Measurements from ENCODE around the gene RNU6-1.

The RNU6-1 gene

DNA sequence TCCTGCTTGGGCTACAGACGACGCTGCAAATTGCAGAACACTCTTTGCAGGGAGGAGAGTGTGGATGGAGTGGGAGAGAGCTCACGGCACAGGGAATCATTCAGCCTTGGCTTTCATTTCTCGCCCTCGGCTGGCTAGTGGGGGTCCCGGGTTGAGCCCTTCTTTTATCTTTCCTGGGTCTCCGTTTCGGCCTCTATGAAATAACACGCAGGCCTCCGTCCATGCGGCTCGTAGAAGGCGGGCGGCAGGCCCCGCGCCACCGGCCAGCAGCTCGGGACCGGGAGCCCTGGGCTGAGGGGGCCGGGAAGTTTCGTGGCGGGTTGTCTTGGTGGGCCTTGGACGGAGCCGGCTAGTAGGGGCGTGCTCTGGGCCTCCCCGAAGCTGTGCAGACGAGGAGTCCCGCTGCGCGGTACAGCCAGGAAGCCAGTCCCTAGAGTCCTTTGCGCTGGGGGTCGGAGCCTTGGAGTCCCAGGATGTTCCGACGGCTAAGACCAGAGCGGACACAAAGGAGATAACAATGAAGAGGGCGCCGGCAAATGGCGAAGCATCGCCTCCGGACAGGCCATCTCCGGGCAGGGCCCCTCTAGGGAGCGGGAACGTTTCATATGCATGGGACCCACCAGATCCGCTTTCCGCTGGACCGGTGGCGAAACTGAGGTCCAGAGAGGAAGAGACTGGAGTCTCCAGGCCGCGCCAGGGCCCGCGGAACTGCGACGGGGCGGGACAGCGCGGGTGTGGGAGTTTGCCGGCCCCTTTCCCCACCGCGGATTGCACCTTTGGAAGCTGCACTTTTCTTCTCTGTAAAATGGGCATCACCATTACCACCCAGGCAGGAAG is 4.3 kb downstream of the RNU6-1 start:
- peaks cover 34 to 37% of the 10 kb centered on the region in 2 donors for H3K4me1 Mint-ChIP-seq (ENCODE audit: low read depth in 2 of 2)
- H3K27ac Mint-ChIP-seq, result peak overlapping the region in 1 of 2 donors; percentile 35
- ATAC-seq (replicated peaks) (no peak), DNase-seq (peak in 1 of 3 experiments; percentile 21)
- no peaks in the 10 kb centered on the region for H3K9me3 Mint-ChIP-seq
- peak overlapping the region; percentile 87 to 88 for H3K4me3 Mint-ChIP-seq
- peaks cover 51 to 64% of the 10 kb centered on the region in 2 donors for H3K27me3 Mint-ChIP-seq
- H3K36me3 Mint-ChIP-seq (ENCODE audit: insufficient read depth), result peaks cover 20% of the 10 kb centered on the region

DNA sequence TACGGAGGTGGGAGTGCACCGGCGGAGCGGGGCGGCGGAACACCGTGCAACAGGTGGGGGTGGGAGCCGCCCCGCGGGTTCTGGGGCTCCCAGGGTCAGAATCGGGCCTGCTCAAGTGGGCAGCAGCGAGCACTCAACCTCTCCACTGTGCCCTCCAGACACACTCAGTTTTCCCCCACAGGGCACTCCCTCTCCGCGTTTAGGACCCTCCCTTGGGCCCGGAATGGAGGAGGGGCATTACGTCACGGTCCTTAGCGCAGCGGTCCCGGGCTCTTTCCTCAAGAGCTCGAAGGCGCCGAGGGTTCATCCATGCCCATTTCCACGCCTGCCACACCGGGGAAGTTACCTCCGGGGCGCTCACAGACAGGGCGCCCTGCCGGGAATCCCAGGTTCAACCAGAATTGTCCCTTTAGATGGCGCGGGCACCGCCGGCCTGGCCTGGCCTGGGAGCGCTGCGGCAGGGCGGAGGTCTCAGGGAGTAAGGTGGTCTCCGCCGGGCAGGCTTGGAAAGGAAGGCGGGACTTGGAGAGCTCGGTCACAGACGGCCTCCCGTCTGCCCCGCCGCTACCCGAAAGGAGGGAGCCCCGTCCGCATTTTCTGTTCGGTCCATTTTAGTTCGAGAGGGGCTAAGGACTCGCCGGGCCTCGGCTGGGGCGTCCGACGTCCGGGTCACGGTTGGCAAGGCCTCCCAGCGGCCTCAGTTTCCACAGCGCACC is 5.1 kb downstream of the RNU6-1 start:
- DNase-seq (peak in 1 of 3 experiments; percentile 18), ATAC-seq (replicated peaks) (peak; percentile 23)
- Mint-ChIP-seq H3K36me3 (ENCODE audit: insufficient read depth) (peaks cover 18% of the 10 kb centered on the region), H3K27me3 (peaks cover 57 to 71% of the 10 kb centered on the region in 2 donors), H3K9me3 (no peaks in the 10 kb centered on the region), H3K4me3 (peak overlapping the region; percentile 87 to 88), H3K27ac (peak overlapping the region in 1 of 2 donors; percentile 35), H3K4me1 (ENCODE audit: low read depth in 2 of 2) (peaks cover 32 to 34% of the 10 kb centered on the region in 2 donors)

DNA sequence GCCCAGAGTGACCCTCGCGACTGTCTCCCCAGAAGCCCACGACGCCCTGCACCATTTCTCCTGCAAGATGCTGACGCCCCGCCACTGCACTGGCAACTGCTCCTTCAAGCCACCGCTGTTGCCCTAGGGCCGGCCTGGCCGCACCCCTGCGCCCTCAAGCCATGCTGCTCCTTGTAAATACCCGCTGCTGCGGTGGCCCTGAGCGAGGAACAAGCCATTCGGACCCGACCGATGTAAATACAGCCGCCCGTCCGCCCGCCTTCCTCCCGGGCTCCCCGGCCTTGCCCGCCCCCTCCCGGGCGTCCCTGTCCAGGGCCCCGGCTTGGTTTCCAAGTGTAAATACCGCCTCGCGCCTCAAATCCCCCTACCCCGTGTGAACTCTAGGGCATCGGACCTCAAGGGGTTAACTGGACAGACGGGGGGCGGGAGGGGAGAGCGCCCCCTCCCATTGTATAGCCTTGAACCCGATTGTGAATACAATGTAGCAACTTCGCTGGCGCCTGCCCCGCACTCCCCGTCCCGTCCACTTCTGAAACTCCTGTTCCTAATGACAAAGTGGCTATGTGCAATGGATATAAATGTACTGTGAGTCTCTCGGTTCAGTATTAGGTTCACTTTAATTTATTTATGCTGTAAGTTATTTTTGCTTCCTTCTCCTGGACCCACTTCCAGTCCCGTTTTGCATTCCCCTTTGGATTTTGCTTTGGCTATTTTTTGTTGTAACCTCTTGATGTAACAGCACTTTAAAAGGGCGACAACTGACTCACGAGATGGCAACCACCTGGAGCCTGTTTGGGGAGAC is 5.9 kb downstream of the RNU6-1 start:
- Mint-ChIP-seq H3K9me3 (no peaks in the 10 kb centered on the region), H3K36me3 (ENCODE audit: insufficient read depth) (peaks cover 10% of the 10 kb centered on the region), H3K27ac (peak overlapping the region in 1 of 2 donors; percentile 20), H3K27me3 (peaks cover 63 to 80% of the 10 kb centered on the region in 2 donors), H3K4me3 (peak overlapping the region; percentile 87 to 88), H3K4me1 (ENCODE audit: low read depth in 2 of 2) (peaks cover 32 to 34% of the 10 kb centered on the region in 2 donors)
- peak in 1 of 3 experiments; percentile 26 for DNase-seq
- peak; percentile 34 for ATAC-seq (replicated peaks)

DNA sequence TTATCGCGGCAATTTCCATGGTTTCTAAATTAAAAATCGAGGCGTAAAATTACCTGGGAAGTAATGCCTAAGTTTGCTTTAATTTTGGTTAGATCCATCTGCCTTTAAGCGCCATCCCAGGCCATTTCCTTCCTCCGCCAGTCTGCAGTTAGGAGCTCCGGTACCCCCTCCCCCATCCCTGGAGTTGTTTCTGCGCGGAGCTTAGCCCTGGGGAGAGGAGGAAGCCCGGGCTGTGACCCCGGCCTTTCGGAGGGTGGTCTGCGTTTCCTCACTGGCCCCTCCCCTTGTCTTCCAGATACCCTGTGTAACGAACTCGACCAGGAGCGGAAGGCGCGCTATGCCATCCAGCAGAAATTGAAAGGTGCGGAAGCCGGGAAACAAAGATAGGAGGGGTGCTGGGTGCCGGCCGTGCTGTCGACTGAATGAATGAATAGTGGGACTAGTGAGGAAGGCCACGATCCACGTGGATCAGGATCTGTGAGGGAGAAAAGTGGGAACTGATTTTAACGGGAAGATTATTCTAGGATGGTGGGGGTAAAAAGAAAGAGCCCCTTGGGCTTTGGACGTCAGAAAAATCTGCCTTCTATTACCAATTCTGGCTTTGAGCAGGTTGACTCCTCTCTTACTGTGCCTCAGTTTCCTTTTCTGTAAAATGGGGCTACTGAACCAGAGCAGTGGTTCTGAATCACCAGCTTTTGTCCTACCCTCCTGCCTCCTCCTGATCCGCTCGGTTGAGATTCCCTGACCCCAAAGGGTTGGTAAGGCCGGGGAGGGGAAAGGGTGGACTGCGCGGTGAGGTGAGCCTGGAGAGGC is 6.7 kb downstream of the RNU6-1 start:
- Mint-ChIP-seq H3K9me3 (no peaks in the 10 kb centered on the region), H3K36me3 (ENCODE audit: insufficient read depth) (peaks cover 8% of the 10 kb centered on the region), H3K27ac (no peak overlapping the region), H3K4me1 (ENCODE audit: low read depth in 2 of 2) (peaks cover 34% of the 10 kb centered on the region in 2 donors), H3K4me3 (peak overlapping the region; percentile 87 to 88), H3K27me3 (peaks cover 70 to 88% of the 10 kb centered on the region in 2 donors)
- no peak for DNase-seq
- no peak for ATAC-seq (replicated peaks)

DNA sequence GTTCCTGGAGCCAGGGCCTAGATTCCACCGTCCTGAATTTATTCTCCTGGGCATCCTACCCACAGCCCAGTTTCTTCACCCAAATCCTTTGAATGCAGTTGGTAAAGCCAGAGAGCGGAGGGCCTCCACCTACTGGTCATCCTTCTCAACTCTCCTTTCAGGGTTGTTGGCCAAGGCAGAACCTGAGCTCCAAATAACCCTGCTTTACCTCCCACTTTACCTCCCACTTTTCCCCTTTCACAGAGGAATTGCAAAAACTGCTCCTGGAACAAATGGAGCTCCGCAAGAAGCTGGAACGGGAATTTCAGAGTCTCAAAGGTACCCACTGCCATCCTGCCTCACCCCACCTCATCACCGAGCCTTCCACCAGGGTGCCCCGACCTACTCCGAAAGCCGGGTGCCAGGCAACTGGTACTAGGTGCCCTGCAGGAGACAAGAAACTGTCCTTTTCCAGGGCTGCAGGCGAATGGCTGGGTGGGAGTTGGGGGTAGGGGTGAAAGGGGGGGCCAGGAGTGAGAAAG is 7.8 kb downstream of the RNU6-1 start:
- Mint-ChIP-seq H3K4me1 (ENCODE audit: low read depth in 2 of 2) (peaks cover 34% of the 10 kb centered on the region in 2 donors), H3K27me3 (peaks cover 72 to 91% of the 10 kb centered on the region in 2 donors), H3K4me3 (peak overlapping the region in 1 of 2 donors; percentile 88), H3K9me3 (no peaks in the 10 kb centered on the region), H3K36me3 (ENCODE audit: insufficient read depth) (peaks cover 8% of the 10 kb centered on the region), H3K27ac (no peak overlapping the region)
- ATAC-seq (replicated peaks), result no peak
- no peak for DNase-seq

DNA sequence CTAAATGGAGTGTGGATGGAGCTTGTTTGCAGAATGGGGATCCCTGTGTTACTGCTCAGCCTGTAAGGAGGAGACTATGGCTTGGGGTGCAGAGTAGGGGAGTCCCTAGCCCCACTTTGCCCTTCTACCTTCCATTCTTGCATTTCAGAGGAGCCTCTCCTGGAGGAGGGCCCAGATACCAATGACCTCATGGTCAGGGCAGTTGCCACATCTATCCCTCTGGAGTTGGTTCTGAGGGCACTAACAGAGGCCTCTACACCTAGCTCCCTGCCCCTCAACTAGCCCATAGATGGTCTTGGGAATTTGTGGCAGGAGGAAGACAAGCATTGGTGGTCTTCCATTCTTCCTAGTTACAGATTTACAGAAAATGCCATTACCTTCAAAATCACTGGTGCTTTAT is 8.5 kb downstream of the RNU6-1 start:
- ATAC-seq (replicated peaks) (no peak), DNase-seq (no peak)
- Mint-ChIP-seq H3K27me3 (peaks cover 74 to 90% of the 10 kb centered on the region in 2 donors), H3K9me3 (no peaks in the 10 kb centered on the region), H3K36me3 (ENCODE audit: insufficient read depth) (peaks cover 9% of the 10 kb centered on the region), H3K4me1 (ENCODE audit: low read depth in 2 of 2) (peaks cover 32 to 33% of the 10 kb centered on the region in 2 donors), H3K4me3 (no peak overlapping the region), H3K27ac (no peak overlapping the region)

DNA sequence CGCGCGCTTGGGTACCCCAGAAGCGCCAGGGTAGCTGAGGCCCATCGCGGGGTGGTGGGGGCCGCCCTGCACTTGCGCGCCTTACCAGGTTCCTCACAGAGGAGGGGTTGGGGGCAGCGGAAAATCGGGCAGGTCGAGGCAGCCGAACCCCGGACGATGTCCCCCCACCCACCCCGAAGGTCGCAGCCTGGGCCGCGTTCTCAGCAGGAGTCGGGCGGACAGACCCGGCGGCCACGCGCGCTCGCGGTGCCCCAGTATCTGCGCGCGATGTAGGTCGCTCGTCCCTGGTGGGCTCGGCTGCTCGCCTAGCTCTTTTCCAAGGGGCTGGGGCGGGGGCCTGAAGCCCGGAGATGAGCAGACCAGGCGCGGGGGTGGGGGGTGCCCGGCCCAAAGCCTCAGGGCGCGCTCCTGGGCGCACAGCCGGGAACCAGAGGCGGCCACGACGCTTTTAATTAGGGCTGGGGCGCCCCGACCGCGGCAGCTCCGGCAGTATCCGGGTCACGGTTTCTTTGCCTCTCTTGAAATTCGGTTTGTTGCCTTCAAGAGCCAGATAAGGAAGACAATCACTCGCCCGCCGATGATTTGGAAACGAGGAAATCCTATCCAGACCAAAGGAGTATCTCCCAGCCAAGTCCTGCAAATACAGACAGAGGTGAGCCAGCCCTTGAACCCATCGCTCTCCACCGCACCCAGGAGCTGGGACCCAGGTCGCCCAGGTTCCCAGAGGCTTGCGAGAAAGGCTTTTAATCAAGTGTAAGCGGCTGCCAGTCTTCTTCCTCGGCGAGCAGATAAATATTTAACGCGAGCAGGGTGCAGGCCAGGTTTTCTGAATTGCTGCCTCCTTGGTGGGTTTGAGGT is 10.0 kb downstream of the RNU6-1 start:
- Mint-ChIP-seq H3K36me3 (ENCODE audit: insufficient read depth) (peaks cover 16% of the 10 kb centered on the region), H3K4me1 (ENCODE audit: low read depth in 2 of 2) (peaks cover 26 to 32% of the 10 kb centered on the region in 2 donors), H3K27me3 (peaks cover 73 to 90% of the 10 kb centered on the region in 2 donors), H3K9me3 (no peaks in the 10 kb centered on the region), H3K4me3 (peak overlapping the region in 1 of 2 donors; percentile 34), H3K27ac (peak overlapping the region in 1 of 2 donors; percentile 41)
- ATAC-seq (replicated peaks) (no peak), DNase-seq (no peak)

DNA sequence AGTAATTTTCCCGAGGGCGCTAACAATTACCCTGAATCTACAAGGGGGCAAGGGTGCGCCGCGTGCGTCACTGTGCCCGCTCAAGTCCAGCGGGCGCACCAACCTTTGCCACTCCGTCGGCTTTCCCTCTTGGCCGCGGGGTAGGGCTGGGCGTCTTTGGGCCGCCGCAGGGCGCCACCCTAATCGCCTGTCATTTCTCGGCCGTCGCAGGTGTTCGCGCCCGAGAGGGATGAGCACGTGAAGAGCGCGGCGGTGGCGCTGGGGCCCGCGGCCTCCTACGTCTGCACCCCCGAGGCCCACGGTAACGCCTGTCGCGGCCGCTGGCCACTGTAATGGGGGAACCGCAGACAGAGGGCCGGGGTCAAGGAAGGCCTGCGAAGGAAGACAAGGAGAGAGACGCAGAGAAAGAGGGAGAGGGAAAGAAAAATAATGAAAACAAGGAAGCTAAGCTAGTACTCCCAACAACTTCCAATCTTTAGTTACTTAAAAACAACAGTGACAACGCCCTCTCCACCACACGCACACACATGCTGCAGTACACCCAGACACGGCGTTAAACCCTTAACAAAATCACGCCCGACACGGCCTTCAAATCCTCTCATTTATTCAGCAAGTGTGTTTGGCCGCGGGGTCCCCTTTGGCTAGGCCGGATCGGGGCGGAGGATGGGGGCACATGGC is 10.7 kb downstream of the RNU6-1 start:
- peak overlapping the region; percentile 27 to 34 for H3K4me3 Mint-ChIP-seq
- peaks cover 23 to 32% of the 10 kb centered on the region in 2 donors for H3K4me1 Mint-ChIP-seq (ENCODE audit: low read depth in 2 of 2)

DNA sequence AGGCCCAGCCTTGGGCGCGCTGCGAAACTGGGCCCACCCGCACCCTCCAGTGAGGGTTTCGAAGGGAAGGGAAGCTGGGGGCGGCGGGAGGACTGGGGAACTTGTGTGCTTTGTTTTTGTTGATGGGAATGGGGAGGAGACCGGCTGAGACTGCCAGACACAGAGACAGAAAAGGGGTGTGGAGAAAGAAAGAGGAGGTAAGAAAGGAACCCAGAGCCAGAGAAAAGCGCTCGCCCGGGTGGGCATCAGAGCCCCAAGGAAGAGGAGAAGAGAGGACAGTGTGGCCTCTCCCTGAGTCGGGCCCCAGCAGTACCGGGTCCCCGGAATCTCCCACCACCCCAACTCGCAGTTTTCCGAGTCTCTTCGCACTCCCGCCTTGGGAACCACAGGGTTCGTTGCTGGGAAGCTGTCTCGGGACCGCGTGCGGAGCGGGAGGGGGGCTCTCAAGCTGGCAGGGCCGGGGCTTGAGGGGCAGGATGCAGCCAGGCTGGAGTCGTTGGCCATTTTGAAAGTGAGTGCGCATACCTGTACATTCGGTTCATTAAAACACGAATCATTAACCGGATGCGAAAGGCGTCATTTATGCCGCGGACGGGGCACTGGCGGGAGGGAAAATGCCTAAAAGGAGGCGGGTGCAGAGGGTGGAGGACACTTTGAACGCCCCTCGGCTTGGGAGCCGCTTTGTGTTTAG is 11.4 kb downstream of the RNU6-1 start:
- Mint-ChIP-seq H3K4me1 (ENCODE audit: low read depth in 2 of 2) (peaks cover 23 to 34% of the 10 kb centered on the region in 2 donors), H3K27me3 (peaks cover 73 to 90% of the 10 kb centered on the region in 2 donors), H3K36me3 (ENCODE audit: insufficient read depth) (peaks cover 16% of the 10 kb centered on the region), H3K9me3 (no peaks in the 10 kb centered on the region), H3K27ac (no peak overlapping the region), H3K4me3 (peak overlapping the region; percentile 37 to 40)
- no peak for ATAC-seq (replicated peaks)
- peak in 1 of 3 experiments; percentile 5 for DNase-seq

More for the DNA sequence above, 10.7 kb downstream of the RNU6-1 start:
- DNase-seq (no peak), ATAC-seq (replicated peaks) (no peak)
- H3K27ac Mint-ChIP-seq, result peak overlapping the region in 1 of 2 donors; percentile 41
- H3K36me3 Mint-ChIP-seq (ENCODE audit: insufficient read depth), result peaks cover 16% of the 10 kb centered on the region
- peaks cover 73 to 90% of the 10 kb centered on the region in 2 donors for H3K27me3 Mint-ChIP-seq
- no peaks in the 10 kb centered on the region for H3K9me3 Mint-ChIP-seq

DNA sequence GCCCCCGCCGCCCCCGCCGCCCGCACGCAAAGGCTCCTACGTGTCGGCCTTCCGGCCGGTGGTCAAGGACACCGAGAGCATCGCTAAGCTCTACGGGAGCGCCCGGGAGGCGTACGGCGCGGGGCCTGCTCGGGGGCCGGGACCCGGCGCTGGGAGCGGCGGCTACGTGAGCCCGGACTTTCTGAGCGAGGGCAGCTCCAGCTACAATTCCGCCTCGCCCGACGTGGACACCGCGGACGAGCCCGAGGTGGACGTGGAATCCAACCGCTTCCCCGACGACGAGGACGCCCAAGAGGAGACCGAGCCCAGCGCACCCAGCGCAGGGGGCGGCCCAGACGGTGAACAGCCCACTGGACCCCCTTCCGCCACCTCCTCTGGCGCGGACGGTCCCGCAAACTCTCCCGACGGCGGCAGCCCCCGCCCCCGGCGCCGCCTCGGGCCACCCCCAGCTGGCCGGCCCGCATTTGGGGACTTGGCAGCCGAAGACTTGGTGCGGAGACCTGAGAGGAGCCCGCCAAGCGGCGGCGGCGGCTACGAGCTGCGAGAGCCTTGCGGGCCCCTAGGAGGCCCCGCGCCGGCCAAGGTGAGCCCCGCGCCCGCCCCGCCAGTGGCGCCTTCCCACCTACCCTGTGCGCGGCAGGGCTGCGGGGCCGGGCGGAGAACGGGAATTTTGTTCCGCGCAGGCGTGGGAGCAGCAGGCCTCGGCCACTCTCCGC is 12.1 kb downstream of the RNU6-1 start:
- Mint-ChIP-seq H3K9me3 (no peaks in the 10 kb centered on the region), H3K36me3 (ENCODE audit: insufficient read depth) (peaks cover 16% of the 10 kb centered on the region), H3K4me1 (ENCODE audit: low read depth in 2 of 2) (peaks cover 18 to 29% of the 10 kb centered on the region in 2 donors), H3K27me3 (peaks cover 70 to 89% of the 10 kb centered on the region in 2 donors), H3K27ac (no peak overlapping the region), H3K4me3 (peak overlapping the region; percentile 37 to 40)
- no peak for DNase-seq
- no peak for ATAC-seq (replicated peaks)
